Ishikawa (cell line): ENCODE results near the gene PHF20.

ENCODE experiments used
- CEBPB ChIP-seq: IDR thresholded peaks from 2 replicates; pipeline ENCODE4 v1.6.1; 2012
- CREB1 ChIP-seq: IDR thresholded peaks from 2 replicates; pipeline ENCODE4 v1.6.1; 2012; ENCODE audit warnings: low read depth
- EGR1 ChIP-seq: IDR thresholded peaks from 2 replicates; pipeline ENCODE4 v1.6.1; 2012
- FOXM1 ChIP-seq: IDR thresholded peaks from 2 replicates; pipeline ENCODE4 v1.6.1; 2012; ENCODE audit warnings: low read depth, borderline replicate concordance
- RAD21 ChIP-seq: IDR thresholded peaks from 2 replicates; pipeline ENCODE4 v1.6.1; 2012; ENCODE audit warnings: low read depth
- TAF1 ChIP-seq: IDR thresholded peaks from 2 replicates; pipeline ENCODE4 v1.6.1; 2012; ENCODE audit warnings: low read depth, mild to moderate bottlenecking
- TCF12 ChIP-seq: IDR thresholded peaks from 2 replicates; pipeline ENCODE4 v1.6.1; 2012; ENCODE audit warnings: low read depth
- TEAD4 ChIP-seq: IDR thresholded peaks from 2 replicates; pipeline ENCODE4 v1.6.1; 2012
- YY1 ChIP-seq: IDR thresholded peaks from 2 replicates; pipeline ENCODE4 v1.6.1; 2012; ENCODE audit warnings: low read depth
- TF ChIP-seq, protein P1 (sequence below): IDR thresholded peaks from 2 replicates; pipeline ENCODE4 v1.6.1; 2012; ENCODE audit warnings: low read depth, mild to moderate bottlenecking
- TF ChIP-seq, protein P2 (sequence below): IDR thresholded peaks from 2 replicates; pipeline ENCODE4 v1.6.1; 2012

DNA sequence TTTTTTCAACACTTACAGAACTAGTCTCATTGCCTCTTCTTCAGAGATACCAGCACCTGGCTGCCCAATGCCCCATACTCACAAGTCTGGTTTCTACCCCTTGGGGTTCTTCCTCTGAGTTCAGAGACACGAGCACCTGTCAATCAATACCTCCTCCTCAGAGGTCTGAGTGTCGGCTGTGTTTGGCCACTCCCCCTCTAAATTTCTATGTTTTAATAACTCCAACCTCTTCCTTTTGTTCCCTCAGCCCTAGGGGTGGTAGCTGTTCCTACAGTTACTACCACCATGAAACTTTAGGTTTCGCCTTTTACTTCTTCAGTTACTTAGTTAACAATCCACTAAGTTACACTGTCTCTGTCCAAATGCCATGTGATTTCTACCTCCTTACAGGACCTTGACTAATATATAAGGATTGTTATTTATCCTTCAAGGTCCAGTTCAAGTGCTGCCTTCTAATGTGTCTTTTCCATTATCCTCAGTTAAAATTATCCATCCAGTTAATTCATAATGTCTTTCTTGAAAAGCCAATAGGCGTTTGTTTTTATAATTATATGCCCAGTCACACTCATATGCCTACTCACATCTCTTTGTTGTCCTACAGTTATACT, 14.6 kb upstream of the PHF20 start:
- TF ChIP-seq RAD21 (no peak), YY1 (no peak), TAF1 (no peak), EGR1 (no peak), FOXM1 (no peak), TCF12 (no peak), CREB1 (no peak), CEBPB (no peak), TEAD4 (no peak)
- TF ChIP-seq, protein P1, sequence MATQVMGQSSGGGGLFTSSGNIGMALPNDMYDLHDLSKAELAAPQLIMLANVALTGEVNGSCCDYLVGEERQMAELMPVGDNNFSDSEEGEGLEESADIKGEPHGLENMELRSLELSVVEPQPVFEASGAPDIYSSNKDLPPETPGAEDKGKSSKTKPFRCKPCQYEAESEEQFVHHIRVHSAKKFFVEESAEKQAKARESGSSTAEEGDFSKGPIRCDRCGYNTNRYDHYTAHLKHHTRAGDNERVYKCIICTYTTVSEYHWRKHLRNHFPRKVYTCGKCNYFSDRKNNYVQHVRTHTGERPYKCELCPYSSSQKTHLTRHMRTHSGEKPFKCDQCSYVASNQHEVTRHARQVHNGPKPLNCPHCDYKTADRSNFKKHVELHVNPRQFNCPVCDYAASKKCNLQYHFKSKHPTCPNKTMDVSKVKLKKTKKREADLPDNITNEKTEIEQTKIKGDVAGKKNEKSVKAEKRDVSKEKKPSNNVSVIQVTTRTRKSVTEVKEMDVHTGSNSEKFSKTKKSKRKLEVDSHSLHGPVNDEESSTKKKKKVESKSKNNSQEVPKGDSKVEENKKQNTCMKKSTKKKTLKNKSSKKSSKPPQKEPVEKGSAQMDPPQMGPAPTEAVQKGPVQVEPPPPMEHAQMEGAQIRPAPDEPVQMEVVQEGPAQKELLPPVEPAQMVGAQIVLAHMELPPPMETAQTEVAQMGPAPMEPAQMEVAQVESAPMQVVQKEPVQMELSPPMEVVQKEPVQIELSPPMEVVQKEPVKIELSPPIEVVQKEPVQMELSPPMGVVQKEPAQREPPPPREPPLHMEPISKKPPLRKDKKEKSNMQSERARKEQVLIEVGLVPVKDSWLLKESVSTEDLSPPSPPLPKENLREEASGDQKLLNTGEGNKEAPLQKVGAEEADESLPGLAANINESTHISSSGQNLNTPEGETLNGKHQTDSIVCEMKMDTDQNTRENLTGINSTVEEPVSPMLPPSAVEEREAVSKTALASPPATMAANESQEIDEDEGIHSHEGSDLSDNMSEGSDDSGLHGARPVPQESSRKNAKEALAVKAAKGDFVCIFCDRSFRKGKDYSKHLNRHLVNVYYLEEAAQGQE: no peak
- TF ChIP-seq, protein P2, sequence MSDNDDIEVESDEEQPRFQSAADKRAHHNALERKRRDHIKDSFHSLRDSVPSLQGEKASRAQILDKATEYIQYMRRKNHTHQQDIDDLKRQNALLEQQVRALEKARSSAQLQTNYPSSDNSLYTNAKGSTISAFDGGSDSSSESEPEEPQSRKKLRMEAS: no peak
